ENCODE measurements around the gene LMTK2.

DNA sequence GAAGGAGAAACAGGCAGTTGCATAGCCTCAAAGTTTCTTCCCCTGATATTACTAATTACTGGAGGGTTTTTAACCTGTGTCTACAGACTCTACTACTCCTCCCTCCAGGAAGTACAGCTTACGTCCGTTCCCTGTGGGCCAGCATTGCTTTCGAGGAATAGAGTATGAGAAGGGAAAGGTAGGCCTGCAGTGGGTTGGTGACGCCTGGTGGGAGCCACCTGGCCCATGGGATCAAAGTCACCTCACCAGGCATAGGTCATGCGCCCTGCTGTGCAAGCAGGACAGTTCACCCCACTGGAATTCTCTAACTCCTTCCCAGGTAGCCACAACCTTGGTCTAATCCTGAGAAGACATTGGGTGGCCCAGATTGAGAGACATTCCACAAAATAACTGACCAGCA, 29.8 kb downstream of the LMTK2 start:
- TF ChIP-seq, protein P1, sequence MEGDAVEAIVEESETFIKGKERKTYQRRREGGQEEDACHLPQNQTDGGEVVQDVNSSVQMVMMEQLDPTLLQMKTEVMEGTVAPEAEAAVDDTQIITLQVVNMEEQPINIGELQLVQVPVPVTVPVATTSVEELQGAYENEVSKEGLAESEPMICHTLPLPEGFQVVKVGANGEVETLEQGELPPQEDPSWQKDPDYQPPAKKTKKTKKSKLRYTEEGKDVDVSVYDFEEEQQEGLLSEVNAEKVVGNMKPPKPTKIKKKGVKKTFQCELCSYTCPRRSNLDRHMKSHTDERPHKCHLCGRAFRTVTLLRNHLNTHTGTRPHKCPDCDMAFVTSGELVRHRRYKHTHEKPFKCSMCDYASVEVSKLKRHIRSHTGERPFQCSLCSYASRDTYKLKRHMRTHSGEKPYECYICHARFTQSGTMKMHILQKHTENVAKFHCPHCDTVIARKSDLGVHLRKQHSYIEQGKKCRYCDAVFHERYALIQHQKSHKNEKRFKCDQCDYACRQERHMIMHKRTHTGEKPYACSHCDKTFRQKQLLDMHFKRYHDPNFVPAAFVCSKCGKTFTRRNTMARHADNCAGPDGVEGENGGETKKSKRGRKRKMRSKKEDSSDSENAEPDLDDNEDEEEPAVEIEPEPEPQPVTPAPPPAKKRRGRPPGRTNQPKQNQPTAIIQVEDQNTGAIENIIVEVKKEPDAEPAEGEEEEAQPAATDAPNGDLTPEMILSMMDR (IDR thresholded peaks at IDR 0.05) = no peak
- no peak for TF ChIP-seq POLR2A (IDR thresholded peaks at IDR 0.05)
